HepG2 (cell line): ENCODE measurements around the gene RSPRY1. TPM values are rescaled to one million over a fixed set of nuclear protein-coding genes. Genes with fewer than 3 reads are reported as not detected.

Experiments
- BRD4 ChIP-seq: sonication (generic); formaldehyde crosslinking; IDR thresholded peaks from 2 replicates; pipeline ENCODE4 v1.4.0; 2020; ENCODE audit warnings: missing genetic modification reagents
- ELF3 ChIP-seq: IDR thresholded peaks from 2 replicates; pipeline ENCODE4 v1.6.1; 2016; ENCODE audit warnings: missing genetic modification reagents, missing compliant biosample characterization
- GPN1 ChIP-seq: sonication (generic); formaldehyde crosslinking; IDR thresholded peaks from 2 replicates; pipeline ENCODE4 v1.5.1; 2020; ENCODE audit warnings: missing genetic modification reagents, borderline replicate concordance
- JUN ChIP-seq: sonication (generic); formaldehyde crosslinking; IDR thresholded peaks from 2 replicates; pipeline ENCODE4 v1.4.0; 2020; ENCODE audit warnings: mild to moderate bottlenecking, missing genetic modification reagents
- MBD4 ChIP-seq: IDR thresholded peaks from 2 replicates; pipeline ENCODE4 v1.6.1; 2012; ENCODE audit warnings: low read length, inconsistent platforms, borderline replicate concordance
- PHB2 ChIP-seq: fragments of 450-650 bp; IDR thresholded peaks from 2 replicates; pipeline ENCODE4 v1.6.1; 2018; ENCODE audit not compliant: partially characterized antibody
- PHF20 ChIP-seq: sonication (generic); formaldehyde crosslinking; IDR thresholded peaks from 2 replicates; pipeline ENCODE4 v1.5.0; 2020; ENCODE audit warnings: mild to moderate bottlenecking, missing genetic modification reagents
- PITX1 ChIP-seq: sonication (generic); formaldehyde crosslinking; IDR thresholded peaks from 2 replicates; pipeline ENCODE4 v1.5.1; 2020; ENCODE audit warnings: mild to moderate bottlenecking, missing genetic modification reagents
- ZFAT ChIP-seq: sonication (generic); formaldehyde crosslinking; conservative IDR thresholded peaks from 2 replicates; pipeline ENCODE4 v1.8.1; 2023; ENCODE audit warnings: missing genetic modification reagents, inconsistent platforms
- ZNF3 ChIP-seq: IDR thresholded peaks from 2 replicates; pipeline ENCODE4 v1.7.0; 2017; ENCODE audit warnings: inconsistent platforms
- ZNF629 ChIP-seq: sonication (generic); formaldehyde crosslinking; conservative IDR thresholded peaks from 2 replicates; pipeline ENCODE4 v1.5.0; 2020; ENCODE audit warnings: missing genetic modification reagents
- polyA plus RNA-seq, 8 experiments: library from polyadenylated mRNA; depleted of rRNA in 3 of 8; stranded (reverse) in 7 of 8; unstranded in 1 of 8; fragments of >200 nt; fragmentation: Illumina TruSeq in 4 of 8; extraction: Trizol in 4 of 8; gene quantifications; 2 replicates each; pipeline versions ENCODE4 v1.2.1 to v1.2.3, GENCODE V29; 2011 to 2016; ENCODE audit warnings: low read depth in 4 of 8, missing spikeins in 1 of 8, mixed read lengths in 1 of 8; ENCODE audit not compliant: insufficient read depth in 1 of 8
- total RNA-seq, 5 experiments: library from RNA; depleted of rRNA; stranded (reverse); fragments of >200 nt; fragmentation: Illumina TruSeq; extraction: Trizol; gene quantifications; 2 replicates each; pipeline ENCODE4 v1.2.3, GENCODE V29; 2016; ENCODE audit warnings: low read depth in 1 of 5
- TF ChIP-seq, protein P1 (sequence below): sonication (generic); formaldehyde crosslinking; IDR thresholded peaks from 2 replicates; pipeline ENCODE4; 2020; ENCODE audit warnings: missing genetic modification reagents, mild to moderate bottlenecking, borderline replicate concordance
- TF ChIP-seq, protein P2 (sequence below): sonication (generic); formaldehyde crosslinking; IDR thresholded peaks from 2 replicates; pipeline ENCODE4 v1.8.0; 2022; ENCODE audit warnings: low read depth, missing genetic modification reagents
- TF ChIP-seq, protein P3 (sequence below): sonication (generic); formaldehyde crosslinking; IDR thresholded peaks from 2 replicates; pipeline ENCODE4 v1.4.0; 2020; ENCODE audit warnings: mild to moderate bottlenecking, missing genetic modification reagents
- TF ChIP-seq, protein P4 (sequence below): sonication (generic); formaldehyde crosslinking; conservative IDR thresholded peaks from 2 replicates; pipeline ENCODE4 v1.8.1; 2023; ENCODE audit warnings: missing genetic modification reagents

Gene RSPRY1
- total and polyA plus RNA-seq, 2 of the 13 experiments (the other 11 are each of a cell fraction or from before 2014, with no cell fraction given), result 53.4 to 61.0 TPM

- TF ChIP-seq, protein P1, sequence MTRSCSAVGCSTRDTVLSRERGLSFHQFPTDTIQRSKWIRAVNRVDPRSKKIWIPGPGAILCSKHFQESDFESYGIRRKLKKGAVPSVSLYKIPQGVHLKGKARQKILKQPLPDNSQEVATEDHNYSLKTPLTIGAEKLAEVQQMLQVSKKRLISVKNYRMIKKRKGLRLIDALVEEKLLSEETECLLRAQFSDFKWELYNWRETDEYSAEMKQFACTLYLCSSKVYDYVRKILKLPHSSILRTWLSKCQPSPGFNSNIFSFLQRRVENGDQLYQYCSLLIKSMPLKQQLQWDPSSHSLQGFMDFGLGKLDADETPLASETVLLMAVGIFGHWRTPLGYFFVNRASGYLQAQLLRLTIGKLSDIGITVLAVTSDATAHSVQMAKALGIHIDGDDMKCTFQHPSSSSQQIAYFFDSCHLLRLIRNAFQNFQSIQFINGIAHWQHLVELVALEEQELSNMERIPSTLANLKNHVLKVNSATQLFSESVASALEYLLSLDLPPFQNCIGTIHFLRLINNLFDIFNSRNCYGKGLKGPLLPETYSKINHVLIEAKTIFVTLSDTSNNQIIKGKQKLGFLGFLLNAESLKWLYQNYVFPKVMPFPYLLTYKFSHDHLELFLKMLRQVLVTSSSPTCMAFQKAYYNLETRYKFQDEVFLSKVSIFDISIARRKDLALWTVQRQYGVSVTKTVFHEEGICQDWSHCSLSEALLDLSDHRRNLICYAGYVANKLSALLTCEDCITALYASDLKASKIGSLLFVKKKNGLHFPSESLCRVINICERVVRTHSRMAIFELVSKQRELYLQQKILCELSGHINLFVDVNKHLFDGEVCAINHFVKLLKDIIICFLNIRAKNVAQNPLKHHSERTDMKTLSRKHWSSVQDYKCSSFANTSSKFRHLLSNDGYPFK (CRISPR knock-in tag), result 0 out of 2 replicates have a peak, but pooled peaks have one; percentile 19
- no peak for TF ChIP-seq GPN1
- no peak for TF ChIP-seq ZFAT (CRISPR knock-in tag)
- TF ChIP-seq, protein P2, sequence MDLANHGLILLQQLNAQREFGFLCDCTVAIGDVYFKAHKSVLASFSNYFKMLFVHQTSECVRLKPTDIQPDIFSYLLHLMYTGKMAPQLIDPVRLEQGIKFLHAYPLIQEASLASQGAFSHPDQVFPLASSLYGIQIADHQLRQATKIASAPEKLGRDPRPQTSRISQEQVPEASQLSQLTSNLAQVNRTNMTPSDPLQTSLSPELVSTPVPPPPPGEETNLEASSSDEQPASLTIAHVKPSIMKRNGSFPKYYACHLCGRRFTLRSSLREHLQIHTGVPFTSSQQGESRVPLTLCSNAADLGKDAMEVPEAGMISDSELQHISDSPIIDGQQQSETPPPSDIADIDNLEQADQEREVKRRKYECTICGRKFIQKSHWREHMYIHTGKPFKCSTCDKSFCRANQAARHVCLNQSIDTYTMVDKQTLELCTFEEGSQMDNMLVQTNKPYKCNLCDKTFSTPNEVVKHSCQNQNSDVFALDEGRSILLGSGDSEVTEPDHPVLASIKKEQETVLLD (CRISPR knock-in tag), result no peak
- no peak for TF ChIP-seq PHF20 (CRISPR knock-in tag)
- TF ChIP-seq, protein P3, sequence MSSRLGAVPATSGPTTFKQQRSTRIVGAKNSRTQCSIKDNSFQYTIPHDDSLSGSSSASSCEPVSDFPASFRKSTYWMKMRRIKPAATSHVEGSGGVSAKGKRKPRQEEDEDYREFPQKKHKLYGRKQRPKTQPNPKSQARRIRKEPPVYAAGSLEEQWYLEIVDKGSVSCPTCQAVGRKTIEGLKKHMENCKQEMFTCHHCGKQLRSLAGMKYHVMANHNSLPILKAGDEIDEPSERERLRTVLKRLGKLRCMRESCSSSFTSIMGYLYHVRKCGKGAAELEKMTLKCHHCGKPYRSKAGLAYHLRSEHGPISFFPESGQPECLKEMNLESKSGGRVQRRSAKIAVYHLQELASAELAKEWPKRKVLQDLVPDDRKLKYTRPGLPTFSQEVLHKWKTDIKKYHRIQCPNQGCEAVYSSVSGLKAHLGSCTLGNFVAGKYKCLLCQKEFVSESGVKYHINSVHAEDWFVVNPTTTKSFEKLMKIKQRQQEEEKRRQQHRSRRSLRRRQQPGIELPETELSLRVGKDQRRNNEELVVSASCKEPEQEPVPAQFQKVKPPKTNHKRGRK (CRISPR knock-in tag), result no peak
- peak; percentile 88 for TF ChIP-seq ZNF629 (CRISPR knock-in tag)
- no peak for TF ChIP-seq PHB2
- 0 out of 2 replicates have a peak, but pooled peaks have one; percentile 15 for TF ChIP-seq PITX1 (CRISPR knock-in tag)
- TF ChIP-seq, protein P4, sequence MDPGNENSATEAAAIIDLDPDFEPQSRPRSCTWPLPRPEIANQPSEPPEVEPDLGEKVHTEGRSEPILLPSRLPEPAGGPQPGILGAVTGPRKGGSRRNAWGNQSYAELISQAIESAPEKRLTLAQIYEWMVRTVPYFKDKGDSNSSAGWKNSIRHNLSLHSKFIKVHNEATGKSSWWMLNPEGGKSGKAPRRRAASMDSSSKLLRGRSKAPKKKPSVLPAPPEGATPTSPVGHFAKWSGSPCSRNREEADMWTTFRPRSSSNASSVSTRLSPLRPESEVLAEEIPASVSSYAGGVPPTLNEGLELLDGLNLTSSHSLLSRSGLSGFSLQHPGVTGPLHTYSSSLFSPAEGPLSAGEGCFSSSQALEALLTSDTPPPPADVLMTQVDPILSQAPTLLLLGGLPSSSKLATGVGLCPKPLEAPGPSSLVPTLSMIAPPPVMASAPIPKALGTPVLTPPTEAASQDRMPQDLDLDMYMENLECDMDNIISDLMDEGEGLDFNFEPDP (CRISPR knock-in tag), result no peak
- TF ChIP-seq ELF3 (CRISPR knock-in tag), result peak; percentile 69
- TF ChIP-seq JUN, result no peak
- TF ChIP-seq MBD4, result no peak
- no peak for TF ChIP-seq ZNF3 (CRISPR knock-in tag)
- TF ChIP-seq BRD4 (CRISPR knock-in tag), result no peak
- TF ChIP-seq, all 625 proteins: peak for 29
These were observed 40.8 kb upstream of the RSPRY1 start (continued) for GRCh38 chr16:57145046-57146021.
